Stimulated activated CD4-positive, alpha-beta T cell treated with anti-CD3 and anti-CD28 coated beads, TNF-alpha, amount 100 ng/mL, for 24 hours (primary cell): ENCODE measurements around the gene CD3D.

Source experiments
- DNase-seq, 3 experiments: peaks; one replicate each; pipeline ENCODE4 v3.0.0-alpha.2; 2020; ENCODE audit warnings: low read depth in 3 of 3

The CD3D gene

GRCh38 chr11:118342503-118343161 is at the start of gene CD3D:
Gene CD3D, minus strand, starts transcription at chr11:118342705. Its CDS starts 98 bp downstream, at chr11:118342607.
- peak; percentile 48 to 64 (median 59) for DNase-seq

- DNase-seq, result no peak
These were observed 41.2 kb upstream of the CD3D start for GRCh38 chr11:118383657-118384056.

- no peak for DNase-seq
These were observed 40.4 kb upstream of the CD3D start for GRCh38 chr11:118382954-118383353.

GRCh38 chr11:118380571-118380970 is 38.1 kb upstream of the CD3D start:
- no peak for DNase-seq

GRCh38 chr11:118379497-118379896 is 37.0 kb upstream of the CD3D start:
- no peak for DNase-seq

DNA sequence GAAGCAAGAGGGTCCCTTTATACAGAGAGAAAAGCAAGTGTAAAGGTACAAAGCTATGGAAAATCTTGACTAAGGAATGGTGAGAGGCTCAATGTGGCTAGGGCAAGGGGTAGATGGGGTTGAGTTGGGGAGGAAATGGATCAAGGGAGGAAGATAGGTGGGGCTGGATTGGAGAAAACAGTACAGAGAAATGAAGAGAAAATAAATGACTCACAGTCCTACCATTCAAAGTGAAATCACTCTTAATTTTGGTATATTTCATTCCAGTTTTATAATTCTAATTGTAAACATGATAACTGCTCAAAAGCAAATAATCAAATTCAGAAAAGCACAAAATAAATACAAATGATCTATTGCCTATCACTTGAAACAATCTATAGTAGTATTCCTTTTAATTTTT is 33.5 kb upstream of the CD3D start:
- no peak for DNase-seq

- DNase-seq, result no peak
These were observed 32.2 kb upstream of the CD3D start for GRCh38 chr11:118374729-118375128.

- no peak for DNase-seq
These were observed 31.4 kb upstream of the CD3D start for GRCh38 chr11:118373871-118374270.

DNA sequence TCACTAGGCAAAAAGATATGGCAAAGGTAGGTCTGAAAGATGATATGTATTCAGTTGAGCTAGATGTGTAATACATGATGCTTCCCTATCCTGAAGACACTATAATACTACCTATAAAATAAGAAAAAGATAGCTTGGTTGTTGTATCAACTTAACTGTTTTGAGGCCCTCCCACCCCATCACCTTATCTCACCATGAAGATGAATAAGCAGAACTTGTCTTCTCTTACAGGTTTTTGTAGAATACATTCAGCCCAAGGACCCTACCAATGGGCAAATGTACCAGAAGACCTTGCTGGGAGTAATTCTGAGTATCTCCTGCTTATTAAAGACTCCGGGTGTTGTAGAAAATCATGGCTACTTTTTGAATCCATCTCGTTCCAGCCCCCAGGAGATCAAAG is 30.8 kb upstream of the CD3D start:
- no peak for DNase-seq

GRCh38 chr11:118370774-118371173 is 28.3 kb upstream of the CD3D start:
- DNase-seq, result no peak

GRCh38 chr11:118366287-118366686 is 23.8 kb upstream of the CD3D start:
- no peak for DNase-seq

DNA sequence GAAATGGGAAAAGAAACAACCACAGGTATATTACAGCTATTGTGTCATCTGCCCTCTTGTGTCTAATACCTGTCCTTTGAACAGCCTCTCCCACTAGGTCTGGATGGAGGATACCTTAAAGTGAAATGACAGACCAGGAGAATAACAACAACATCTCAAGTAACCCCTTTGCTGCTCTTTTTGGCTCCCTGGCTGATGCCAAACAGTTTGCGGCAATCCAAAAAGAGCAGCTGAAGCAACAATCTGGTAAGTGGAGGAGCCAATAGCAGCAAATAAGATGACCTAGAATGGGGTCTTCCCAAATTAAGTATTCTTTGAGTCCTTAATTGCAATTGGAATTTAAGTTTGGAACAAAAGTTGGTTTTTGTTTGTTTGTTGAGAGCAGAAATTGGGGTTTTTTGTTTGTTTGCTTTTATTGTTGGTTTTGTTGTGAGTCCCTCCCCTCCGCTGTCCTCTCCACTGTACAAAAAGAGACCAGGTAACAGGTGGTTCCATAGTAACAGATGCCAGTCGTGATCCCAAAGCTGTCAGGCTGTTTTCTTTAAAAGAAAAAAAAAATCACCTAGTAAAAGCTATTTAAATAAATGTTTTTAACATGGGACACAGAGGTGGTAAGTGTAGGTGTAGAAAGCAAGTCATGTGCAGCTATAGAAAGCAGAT is 22.6 kb upstream of the CD3D start:
- DNase-seq, result no peak

DNA sequence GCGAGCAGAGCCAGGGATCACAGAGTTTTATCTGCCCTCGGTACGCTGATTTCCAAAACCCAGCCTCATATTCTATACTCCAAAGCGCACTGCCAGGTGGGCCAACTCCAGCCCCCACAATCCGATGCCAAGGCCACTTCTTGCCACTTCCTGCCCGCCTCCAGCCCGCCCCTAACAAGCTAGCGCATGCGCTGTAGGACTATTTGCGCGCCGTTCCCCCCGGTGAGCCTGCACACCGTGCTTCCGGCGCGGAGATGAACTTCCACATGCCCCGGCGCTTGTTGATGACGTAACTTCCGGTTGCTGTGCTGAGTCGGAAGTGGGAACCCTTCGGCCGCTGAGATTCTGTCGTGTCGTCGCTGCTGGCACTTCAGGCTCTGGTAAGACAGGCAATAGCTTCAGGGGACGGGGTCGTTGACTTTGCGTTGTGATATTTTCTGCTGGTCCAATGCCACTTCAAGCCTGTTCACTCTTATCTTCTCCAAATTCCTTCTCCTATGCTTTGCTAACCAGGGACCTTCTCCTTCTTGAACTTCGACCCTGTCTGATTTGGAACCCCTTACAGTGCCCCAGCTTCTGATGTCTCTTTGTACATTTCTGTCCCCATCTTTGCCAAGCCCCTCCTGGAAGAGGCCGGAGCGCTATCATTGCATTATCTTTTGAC is 16.9 kb upstream of the CD3D start, which contains the start of gene UBE4A:
Gene UBE4A (plus strand): TSS at position 306 of the 664 bp plus-strand sequence. CDS start 5,481 bp downstream, outside the sequence.
- DNase-seq, result peak; percentile 97 to 99 (median 98)

DNA sequence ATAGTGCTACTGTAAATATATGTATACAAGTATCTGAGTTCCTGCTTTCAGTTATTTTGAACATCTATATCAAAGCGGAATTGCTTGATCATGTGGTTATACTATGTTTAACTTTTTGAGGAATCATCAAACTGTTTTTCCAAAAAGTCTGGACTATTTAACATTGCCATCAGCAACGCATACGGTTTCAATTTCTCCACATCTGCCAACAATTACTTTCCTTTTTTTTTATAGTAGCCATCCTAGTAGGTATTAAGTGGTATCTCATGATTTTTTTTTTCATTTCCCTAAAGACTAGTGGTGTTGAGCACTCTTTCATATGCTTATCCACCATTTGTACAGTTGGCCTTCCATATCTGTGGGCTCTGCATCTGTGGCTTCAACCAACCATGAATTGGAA is 15.6 kb upstream of the CD3D start:
- DNase-seq, result no peak

- DNase-seq, result no peak
These were observed 10.7 kb upstream of the CD3D start for GRCh38 chr11:118353084-118353710.

DNA sequence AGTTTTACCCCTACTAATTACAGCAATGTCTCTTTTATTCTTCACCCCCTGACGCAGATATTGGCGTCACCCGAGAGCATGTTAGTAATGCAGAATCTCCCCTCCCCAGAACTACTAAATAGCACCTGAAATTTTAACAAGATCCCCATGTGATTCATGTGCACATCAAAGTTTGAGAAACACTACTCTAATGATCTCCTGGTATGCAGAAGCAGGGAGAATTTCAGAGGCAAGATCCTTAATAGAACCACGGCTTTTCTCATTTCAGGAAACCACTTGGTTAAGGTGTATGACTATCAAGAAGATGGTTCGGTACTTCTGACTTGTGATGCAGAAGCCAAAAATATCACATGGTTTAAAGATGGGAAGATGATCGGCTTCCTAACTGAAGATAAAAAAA is 7.0 kb upstream of the CD3D start:
- no peak for DNase-seq

DNA sequence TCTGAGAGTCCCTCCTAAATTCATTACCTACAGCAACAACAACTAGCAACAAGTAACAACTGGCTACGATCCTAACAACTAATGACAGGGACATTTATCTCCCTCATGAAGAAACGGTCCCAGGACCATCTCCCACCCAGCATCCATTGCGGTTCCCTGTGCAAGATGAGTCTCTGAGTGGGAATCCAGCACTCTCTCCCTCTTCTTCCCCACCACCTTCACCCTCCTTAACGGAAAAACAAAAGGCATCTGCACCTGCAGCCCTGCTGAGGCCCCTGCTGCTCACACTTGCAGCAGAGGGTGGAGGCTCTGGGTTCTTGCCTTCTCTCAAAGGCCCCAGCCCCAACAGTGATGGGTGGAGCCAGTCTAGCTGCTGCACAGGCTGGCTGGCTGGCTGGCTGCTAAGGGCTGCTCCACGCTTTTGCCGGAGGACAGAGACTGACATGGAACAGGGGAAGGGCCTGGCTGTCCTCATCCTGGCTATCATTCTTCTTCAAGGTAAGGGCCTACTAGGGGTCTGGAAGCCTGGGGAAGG is 1.5 kb upstream of the CD3D start, which contains the start of gene CD3G:
Gene CD3G (plus strand): TSS at position 364 of the 535 bp plus-strand sequence. CDS start 80 bp downstream, at position 444.
- peak; percentile 43 to 66 (median 52) for DNase-seq

GRCh38 chr11:118343248-118343647 is 743 bp upstream of the CD3D start:
- no peak for DNase-seq

DNA sequence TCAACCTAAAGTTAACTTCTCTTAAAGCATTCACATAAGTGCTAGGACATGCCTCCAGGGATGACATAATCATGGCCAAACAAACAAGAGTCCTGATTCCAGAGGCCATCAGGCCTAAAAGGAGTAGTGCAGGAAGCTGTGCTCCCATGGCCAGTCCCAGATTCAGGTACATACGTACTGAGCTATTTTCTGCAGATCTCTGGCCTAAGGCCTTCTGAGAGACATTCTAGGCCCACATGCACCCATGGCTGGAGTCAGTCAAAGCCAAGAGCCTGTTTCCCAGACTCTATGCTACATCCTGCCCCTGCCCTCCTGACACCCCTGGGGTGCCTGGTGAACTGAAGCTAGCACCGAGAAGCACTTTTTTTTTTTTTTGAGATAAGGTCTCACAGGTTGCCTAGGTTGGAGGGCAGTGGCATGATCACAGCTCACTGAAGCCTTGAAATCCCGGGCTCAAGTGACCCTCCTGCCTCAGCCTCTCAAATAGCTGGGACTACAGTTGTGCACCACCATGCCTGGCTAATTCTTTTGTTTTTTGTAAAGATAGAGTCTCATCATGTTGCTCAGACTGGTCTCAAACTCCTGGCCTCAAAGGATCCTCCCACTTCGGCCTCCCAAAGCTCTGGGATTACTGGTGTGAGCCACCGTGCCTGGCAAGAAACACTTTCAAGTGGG is 553 bp downstream of the CD3D start:
- no peak for DNase-seq

DNA sequence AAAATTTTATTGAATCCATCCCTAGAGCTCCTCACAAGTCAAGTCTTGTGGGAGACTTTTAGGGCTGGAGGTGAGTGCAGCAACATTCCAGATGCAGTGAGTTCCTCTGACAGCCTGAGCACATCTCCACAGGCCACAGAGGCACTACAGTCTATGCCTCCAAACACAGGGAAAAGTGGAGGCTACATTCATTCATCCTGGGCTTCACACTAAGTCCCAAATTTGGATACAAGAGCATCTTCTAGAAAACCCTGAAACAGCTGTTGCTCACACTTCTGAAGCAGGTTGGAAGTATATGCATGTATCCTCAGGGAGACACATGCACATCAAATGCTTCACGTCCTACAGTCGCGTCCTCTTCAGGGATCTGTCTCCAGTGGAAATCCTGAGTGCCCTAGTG is 1.2 kb downstream of the CD3D start:
- no peak for DNase-seq

DNA sequence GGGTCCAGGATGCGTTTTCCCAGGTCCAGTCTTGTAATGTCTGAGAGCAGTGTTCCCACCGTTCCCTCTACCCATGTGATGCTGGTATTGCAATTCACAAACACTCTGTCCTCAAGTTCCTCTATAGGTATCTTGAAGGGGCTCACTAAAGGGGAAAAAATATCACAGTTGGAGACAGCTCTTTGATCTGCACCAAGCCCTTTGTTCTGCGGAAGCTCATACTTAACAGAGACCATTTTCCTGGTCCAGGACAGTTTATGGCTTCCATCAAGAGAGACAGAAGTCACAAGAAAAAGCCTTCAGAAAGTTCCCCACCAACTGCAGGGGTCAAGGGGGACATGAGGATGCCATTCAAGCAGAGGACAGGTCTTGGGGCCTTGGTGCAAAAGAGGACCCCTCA is 2.1 kb downstream of the CD3D start:
- DNase-seq, result no peak
